ENCODE measurements around the gene PPP5C. TPM values are rescaled to one million over a fixed set of nuclear protein-coding genes. Genes with fewer than 3 reads are reported as not detected.
A peak's percentile ranks its signal among the peaks of the same experiment; 100 is the strongest.

PPP5C gene
- total RNA-seq, 3 donors from 2014 or later, result 55.3 to 71.6 (median 59.4) TPM

DNA sequence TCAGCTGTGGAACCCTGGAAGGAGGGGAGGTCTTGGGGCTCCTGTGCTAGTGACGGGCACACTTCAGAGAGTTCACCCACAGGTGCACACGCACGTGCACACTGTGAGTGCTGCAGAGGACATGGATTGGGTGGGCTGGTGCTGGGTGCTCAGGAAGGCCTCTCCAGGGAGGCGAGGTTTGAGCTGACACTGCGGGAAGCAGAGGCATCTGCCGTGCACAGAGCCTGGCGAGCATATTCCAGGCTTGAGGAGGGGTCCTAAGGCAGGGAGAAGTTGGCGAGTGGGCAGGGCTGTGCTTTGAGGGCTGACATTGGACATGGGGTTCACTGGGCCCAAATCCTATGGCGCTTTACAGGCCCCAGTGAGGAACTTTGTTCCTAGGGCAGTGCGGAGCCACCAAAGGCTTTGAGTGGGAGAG lies 40.8 kb downstream of the PPP5C start:
- ATAC-seq, result no peak
- no peaks in the 10 kb centered on the region for H3K36me3 ChIP-seq (ENCODE audit: low read depth)

DNA sequence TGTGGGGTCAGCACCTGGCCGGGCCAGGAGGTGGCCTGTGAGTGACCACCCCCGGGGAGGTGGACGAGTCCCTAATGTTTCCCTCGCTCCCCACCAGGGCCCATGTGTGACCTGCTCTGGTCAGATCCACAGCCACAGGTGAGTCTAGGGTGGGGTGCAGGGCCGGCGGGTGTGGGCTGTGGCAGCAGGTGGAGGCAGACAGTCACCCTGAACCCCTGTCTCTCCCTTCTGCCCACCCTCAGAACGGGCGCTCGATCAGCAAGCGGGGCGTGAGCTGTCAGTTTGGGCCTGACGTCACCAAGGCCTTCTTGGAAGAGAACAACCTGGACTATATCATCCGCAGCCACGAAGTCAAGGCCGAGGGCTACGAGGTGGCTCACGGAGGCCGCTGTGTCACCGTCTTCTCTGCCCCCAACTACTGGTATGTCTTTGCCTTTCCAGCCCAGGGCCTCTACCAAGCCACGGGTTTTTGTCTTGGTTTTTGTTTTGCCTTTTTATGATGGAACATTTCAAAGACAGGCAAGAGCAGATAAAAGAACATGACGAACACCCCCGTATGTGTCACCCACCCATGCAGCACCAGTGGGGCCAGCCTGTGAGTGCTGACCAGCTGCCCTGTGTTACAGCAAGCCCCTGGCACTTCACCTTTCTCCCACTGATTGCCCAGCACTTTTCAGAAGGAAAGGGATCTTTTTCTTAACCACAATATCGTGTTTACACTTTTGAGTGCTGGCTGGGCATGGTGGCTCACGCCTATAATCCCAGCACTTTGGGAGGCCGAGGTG lies 41.6 kb downstream of the PPP5C start:
- intact Hi-C loops (cut with DNase I, micrococcal nuclease), result no loop called here
- ATAC-seq (no peak), DNase-seq (peak in 1 of 3 donors; percentile 19)
- Histone ChIP-seq H3K9me3 (no peaks in the 10 kb centered on the region), H3K36me3 (ENCODE audit: low read depth) (no peaks in the 10 kb centered on the region), H3K4me1 (ENCODE audit: low read depth) (no peaks in the 10 kb centered on the region), H3K4me3 (no peak overlapping the region)
- TF ChIP-seq, protein P1, sequence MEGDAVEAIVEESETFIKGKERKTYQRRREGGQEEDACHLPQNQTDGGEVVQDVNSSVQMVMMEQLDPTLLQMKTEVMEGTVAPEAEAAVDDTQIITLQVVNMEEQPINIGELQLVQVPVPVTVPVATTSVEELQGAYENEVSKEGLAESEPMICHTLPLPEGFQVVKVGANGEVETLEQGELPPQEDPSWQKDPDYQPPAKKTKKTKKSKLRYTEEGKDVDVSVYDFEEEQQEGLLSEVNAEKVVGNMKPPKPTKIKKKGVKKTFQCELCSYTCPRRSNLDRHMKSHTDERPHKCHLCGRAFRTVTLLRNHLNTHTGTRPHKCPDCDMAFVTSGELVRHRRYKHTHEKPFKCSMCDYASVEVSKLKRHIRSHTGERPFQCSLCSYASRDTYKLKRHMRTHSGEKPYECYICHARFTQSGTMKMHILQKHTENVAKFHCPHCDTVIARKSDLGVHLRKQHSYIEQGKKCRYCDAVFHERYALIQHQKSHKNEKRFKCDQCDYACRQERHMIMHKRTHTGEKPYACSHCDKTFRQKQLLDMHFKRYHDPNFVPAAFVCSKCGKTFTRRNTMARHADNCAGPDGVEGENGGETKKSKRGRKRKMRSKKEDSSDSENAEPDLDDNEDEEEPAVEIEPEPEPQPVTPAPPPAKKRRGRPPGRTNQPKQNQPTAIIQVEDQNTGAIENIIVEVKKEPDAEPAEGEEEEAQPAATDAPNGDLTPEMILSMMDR (IDR thresholded peaks at IDR 0.05), result no peak

More for the DNA sequence above, 40.8 kb downstream of the PPP5C start:
- TF ChIP-seq, protein P1 (IDR thresholded peaks at IDR 0.05), result no peak
- H3K9me3 ChIP-seq, result no peaks in the 10 kb centered on the region
- no peaks in the 10 kb centered on the region for H3K4me1 ChIP-seq (ENCODE audit: low read depth)
- intact Hi-C loops (cut with DNase I, micrococcal nuclease), result no loop called here
- H3K4me3 ChIP-seq, result no peak overlapping the region
- DNase-seq, result peak in 1 of 3 donors; percentile 0

DNA sequence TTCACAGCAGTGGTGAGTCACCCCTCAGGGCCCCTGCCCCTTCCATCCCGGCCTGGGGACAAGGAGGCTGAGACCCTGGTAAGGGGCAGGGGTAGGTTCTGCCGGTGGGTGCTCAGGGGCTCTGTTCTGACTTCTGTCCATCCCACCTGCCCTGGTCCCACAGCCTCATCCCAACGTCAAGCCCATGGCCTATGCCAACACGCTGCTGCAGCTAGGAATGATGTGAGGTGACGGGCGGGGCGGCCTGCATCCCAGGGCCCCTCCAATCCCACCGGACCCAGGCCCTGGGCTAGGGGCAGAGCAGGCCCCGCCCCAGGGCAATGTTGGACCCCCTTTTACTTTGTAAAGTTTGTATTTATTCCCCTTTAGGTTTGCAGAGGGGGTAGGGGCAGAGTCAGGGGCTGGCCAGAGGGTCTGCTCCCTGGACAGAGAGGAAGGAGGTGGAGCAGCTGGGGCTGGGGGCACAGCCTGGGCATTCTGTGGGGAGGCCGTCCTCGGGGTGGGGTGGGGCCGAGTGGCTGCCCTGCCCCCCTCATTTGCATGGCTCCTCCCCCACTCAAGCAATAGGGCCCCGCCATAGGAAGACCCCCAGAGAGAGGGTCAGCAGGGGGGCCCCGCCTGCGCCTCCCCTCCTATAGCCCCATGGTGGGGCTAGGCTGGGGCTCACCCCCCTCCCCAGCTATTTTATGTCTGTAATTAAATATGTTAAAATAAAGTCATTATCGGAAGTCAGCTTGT lies 43.4 kb downstream of the PPP5C start:
- peak in 1 of 3 donors; percentile 17 for DNase-seq
- intact Hi-C loops (cut with DNase I, micrococcal nuclease), result no loop called here
- H3K36me3 ChIP-seq (ENCODE audit: low read depth), result no peaks in the 10 kb centered on the region

DNA sequence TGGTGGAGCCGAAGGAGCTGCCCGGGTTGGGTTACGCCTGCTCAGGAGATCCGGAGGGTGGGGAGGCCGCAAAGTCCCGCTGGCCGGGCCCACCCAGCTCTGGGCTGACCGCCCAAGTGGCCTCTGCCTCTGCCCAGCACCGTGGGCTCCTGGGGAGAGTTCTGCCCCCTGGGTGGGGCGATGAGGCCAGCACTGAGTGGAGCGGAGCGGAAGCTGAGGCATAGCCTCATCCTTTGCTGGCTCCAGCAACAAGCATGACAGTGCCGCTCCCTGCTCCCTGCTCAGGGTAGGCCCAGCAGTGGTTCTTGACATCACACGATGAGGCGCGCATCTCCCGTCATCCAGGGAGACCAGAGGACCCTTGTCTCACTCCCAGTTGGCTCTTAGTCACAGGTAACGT lies 44.0 kb downstream of the PPP5C start:
- Histone ChIP-seq H3K36me3 (ENCODE audit: low read depth) (no peaks in the 10 kb centered on the region), H3K9me3 (no peaks in the 10 kb centered on the region), H3K4me3 (no peak overlapping the region), H3K4me1 (ENCODE audit: low read depth) (no peaks in the 10 kb centered on the region)
- no peak for ATAC-seq
- intact Hi-C loops (cut with DNase I, micrococcal nuclease), result no loop called here
- DNase-seq, result peak in 1 of 3 donors; percentile 23
- TF ChIP-seq, protein P1 (IDR thresholded peaks at IDR 0.05), result no peak

More for the DNA sequence above, 43.4 kb downstream of the PPP5C start:
- Histone ChIP-seq H3K9me3 (no peaks in the 10 kb centered on the region), H3K4me3 (no peak overlapping the region), H3K4me1 (ENCODE audit: low read depth) (no peaks in the 10 kb centered on the region)
- no peak for ATAC-seq
- TF ChIP-seq, protein P1 (IDR thresholded peaks at IDR 0.05), result no peak

DNA sequence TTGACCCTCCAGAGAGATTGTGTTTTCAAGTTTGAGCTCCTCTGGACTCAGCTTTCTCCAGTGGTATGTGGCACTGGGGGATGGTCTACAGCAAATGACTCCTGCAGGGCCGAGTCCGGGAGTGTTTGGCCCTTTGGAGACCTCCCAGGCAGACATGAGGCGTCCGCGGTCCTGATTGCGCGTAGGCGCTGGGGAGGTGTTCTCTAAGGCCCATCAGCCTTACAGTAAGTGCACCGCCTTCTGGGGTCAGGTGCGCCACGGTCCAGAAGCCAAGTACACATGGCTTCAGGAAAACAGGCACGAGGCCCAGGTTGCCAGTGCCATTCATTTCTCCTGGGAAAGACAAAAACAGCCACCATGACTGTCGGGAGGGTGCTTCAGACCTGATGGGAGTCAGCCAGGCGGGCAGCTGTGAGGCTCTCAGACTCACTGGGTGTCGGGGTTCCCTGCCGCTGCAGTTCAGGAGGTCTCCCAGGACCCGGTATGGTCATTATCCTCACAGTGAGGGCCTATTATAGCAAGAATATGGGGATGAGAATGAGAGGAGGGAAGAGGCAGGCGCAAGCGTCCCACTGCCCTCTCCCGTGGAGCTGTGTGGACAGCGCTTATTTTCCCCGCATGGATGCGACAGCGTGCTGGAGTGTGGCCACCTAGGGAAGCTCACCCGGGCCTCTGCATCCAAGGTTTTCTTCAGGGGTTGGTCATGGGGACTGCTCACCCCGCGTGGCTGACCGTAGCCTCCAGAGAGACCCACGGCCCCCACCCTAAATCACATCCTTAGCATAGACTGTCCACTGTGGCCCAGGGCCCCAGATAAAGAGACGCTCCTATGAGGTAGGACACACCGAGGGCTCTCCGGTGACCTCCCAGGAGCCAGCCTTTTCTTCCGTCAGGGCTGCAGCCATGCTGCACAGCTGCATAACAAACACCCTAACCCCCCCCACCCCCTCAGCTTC lies 44.7 kb downstream of the PPP5C start:
- TF ChIP-seq, protein P1 (IDR thresholded peaks at IDR 0.05), result no peak
- Histone ChIP-seq H3K4me3 (no peak overlapping the region), H3K9me3 (no peaks in the 10 kb centered on the region), H3K36me3 (ENCODE audit: low read depth) (no peaks in the 10 kb centered on the region), H3K4me1 (ENCODE audit: low read depth) (no peaks in the 10 kb centered on the region)
- peak in 1 of 3 donors; percentile 25 for DNase-seq
- ATAC-seq, result no peak
- intact Hi-C loops (cut with DNase I, micrococcal nuclease), result no loop called here

Data from mucosa of descending colon (tissue), 3 donors.